Neural crest cell (in vitro differentiated cells): ENCODE measurements around the gene TRAPPC5. TPM values are rescaled to one million over a fixed set of nuclear protein-coding genes. Genes with fewer than 3 reads are reported as not detected.

Source experiments
- DNase-seq: peaks from one replicate; pipeline ENCODE4 v3.0.0; 2021; ENCODE audit warnings: low read depth, mixed read lengths, low spot score
- H3K27ac Mint-ChIP-seq: one replicate; pipeline ENCODE4 v1.8.0; 2021; ENCODE audit warnings: mild to moderate bottlenecking, mixed read lengths; ENCODE audit not compliant: unreplicated experiment
- H3K27me3 Mint-ChIP-seq: 2 replicates; pipeline ENCODE4 v1.8.0; 2021; ENCODE audit warnings: low read depth, mild to moderate bottlenecking, mixed read lengths
- H3K36me3 Mint-ChIP-seq: 2 replicates; pipeline ENCODE4 v1.8.0; 2021; ENCODE audit warnings: low read depth, mild to moderate bottlenecking, mixed read lengths
- H3K4me1 Mint-ChIP-seq: 2 replicates; pipeline ENCODE4 v1.8.0; 2021; ENCODE audit warnings: mixed read lengths
- H3K4me3 Mint-ChIP-seq: one replicate; pipeline ENCODE4 v1.8.0; 2021; ENCODE audit warnings: mild to moderate bottlenecking, mixed read lengths
- H3K9me3 Mint-ChIP-seq: 2 replicates; pipeline ENCODE4 v1.8.0; 2021; ENCODE audit warnings: mixed read lengths
- total RNA-seq: library from RNA; stranded (reverse); gene quantifications from 2 replicates; pipeline ENCODE4 v1.2.1, GENCODE V29; 2021
- TF ChIP-seq, protein P1 (sequence below): fragments of 200-600 bp; sonication (generic); conservative IDR thresholded peaks from 2 replicates; pipeline ENCODE4 v1.5.0; 2021; ENCODE audit warnings: antibody characterized with exemption, mild to moderate bottlenecking

Gene TRAPPC5
- total RNA-seq, 1 donor from 2014 or later, result 83.8 TPM

DNA sequence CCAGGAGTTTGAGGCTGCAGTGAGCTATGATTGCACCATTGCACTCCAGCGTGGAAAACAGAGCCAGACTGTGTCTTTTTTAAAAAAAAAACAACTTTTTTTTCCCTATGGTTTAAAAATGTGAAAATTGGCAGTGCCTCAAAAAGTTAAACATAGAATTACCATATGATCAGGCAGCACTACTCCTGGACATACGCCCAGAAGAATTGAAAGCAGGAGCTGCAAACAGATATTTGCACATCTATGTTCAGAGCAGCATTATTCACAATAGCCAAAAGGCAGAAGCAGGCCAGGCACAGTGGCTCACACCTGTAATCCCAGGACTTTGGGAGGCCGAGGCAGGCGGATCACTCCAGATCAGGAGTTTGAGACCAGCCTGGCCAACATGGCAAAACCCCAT lies 15.6 kb upstream of the TRAPPC5 start:
- Mint-ChIP-seq H3K9me3 (no peaks in the 10 kb centered on the region), H3K27me3 (peaks cover 59% of the 10 kb centered on the region), H3K4me1 (no peaks in the 10 kb centered on the region), H3K27ac (no peak overlapping the region), H3K36me3 (no peaks in the 10 kb centered on the region), H3K4me3 (no peak overlapping the region)
- no peak for DNase-seq
- TF ChIP-seq, protein P1, sequence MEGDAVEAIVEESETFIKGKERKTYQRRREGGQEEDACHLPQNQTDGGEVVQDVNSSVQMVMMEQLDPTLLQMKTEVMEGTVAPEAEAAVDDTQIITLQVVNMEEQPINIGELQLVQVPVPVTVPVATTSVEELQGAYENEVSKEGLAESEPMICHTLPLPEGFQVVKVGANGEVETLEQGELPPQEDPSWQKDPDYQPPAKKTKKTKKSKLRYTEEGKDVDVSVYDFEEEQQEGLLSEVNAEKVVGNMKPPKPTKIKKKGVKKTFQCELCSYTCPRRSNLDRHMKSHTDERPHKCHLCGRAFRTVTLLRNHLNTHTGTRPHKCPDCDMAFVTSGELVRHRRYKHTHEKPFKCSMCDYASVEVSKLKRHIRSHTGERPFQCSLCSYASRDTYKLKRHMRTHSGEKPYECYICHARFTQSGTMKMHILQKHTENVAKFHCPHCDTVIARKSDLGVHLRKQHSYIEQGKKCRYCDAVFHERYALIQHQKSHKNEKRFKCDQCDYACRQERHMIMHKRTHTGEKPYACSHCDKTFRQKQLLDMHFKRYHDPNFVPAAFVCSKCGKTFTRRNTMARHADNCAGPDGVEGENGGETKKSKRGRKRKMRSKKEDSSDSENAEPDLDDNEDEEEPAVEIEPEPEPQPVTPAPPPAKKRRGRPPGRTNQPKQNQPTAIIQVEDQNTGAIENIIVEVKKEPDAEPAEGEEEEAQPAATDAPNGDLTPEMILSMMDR, result no peak

DNA sequence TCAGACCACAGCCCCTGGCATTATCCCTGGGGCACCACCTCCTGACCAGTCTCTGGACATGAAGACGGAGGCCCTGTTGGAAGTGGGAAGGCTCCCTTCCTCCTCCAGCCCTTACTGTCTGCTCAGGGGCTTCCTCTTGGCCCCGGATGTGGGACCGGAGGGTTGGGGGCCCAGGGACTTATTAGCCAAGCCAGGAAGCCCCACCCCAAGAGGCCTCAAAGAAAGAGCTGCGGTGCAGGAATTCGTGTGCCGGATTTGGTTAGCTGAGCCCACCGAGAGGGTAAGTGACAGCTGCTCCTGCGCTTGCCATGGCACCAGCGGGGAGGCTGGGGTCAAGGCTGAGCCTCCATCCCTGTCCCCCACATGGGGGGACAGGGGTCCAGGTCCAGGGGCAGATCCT lies 11.8 kb upstream of the TRAPPC5 start, which contains the start of gene RETN:
TSS of gene RETN (plus strand) at position 208 of the 400 bp plus-strand sequence. CDS start 278 bp downstream, outside the sequence.
- TF ChIP-seq, protein P1, result no peak
- Mint-ChIP-seq H3K9me3 (no peaks in the 10 kb centered on the region), H3K27ac (no peak within 1 kb of the TSS), H3K36me3 (no peaks in the 10 kb centered on the region), H3K4me3 (no peak within 1 kb of the TSS), H3K4me1 (no peaks in the 10 kb centered on the region), H3K27me3 (peaks cover 81% of the 10 kb centered on the region)
- DNase-seq, result no peak

DNA sequence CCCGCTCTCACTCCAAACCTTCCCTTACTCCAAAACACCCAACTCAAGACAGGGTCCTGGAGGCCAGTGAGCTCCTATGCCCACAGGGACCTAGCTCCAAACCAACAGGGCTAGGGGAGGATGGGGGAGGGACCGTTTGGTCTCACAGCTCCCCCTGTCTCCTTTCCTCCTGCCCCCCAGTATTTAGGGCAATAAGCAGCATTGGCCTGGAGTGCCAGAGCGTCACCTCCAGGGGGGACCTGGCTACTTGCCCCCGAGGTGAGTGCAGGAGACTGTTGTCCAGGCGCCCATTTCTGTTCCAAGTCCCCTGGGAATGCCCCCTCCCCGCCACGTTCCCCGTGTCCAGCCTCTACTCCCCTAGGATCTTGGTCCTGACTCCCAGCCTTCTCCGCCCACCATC lies 11.0 kb upstream of the TRAPPC5 start:
- Mint-ChIP-seq H3K9me3 (peaks cover 3% of the 10 kb centered on the region), H3K4me3 (no peak overlapping the region)

DNA sequence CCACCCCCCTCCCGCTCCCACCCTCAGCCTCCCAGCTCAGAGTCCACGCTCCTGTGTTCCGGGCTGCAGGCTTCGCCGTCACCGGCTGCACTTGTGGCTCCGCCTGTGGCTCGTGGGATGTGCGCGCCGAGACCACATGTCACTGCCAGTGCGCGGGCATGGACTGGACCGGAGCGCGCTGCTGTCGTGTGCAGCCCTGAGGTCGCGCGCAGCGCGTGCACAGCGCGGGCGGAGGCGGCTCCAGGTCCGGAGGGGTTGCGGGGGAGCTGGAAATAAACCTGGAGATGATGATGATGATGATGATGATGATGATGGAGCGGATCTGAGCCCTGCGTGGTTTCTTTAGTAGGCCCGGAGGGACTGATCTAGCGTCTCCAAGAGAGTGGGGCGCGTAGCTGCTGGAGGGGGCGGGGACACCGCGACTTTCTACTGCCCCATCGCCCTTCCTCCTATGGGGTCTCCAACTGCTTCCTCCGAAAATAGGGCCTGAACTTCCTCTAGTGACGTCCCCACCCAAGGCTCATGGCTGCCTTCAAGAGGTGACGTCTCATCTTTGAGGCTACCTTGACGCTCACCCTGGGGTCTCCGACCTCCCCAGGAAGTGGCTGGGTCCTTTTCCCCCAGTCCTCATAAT lies 10.4 kb upstream of the TRAPPC5 start:
- TF ChIP-seq, protein P1, result no peak
- Mint-ChIP-seq H3K27me3 (peaks cover 87% of the 10 kb centered on the region), H3K4me3 (no peak overlapping the region), H3K4me1 (no peaks in the 10 kb centered on the region), H3K27ac (no peak overlapping the region), H3K36me3 (no peaks in the 10 kb centered on the region), H3K9me3 (peaks cover 3% of the 10 kb centered on the region)
- no peak for DNase-seq

More for the DNA sequence above, 11.0 kb upstream of the TRAPPC5 start:
- no peak overlapping the region for H3K27ac Mint-ChIP-seq
- TF ChIP-seq, protein P1, result no peak
- DNase-seq, result no peak
- no peaks in the 10 kb centered on the region for H3K36me3 Mint-ChIP-seq
- H3K4me1 Mint-ChIP-seq, result no peaks in the 10 kb centered on the region
- peaks cover 88% of the 10 kb centered on the region for H3K27me3 Mint-ChIP-seq

DNA sequence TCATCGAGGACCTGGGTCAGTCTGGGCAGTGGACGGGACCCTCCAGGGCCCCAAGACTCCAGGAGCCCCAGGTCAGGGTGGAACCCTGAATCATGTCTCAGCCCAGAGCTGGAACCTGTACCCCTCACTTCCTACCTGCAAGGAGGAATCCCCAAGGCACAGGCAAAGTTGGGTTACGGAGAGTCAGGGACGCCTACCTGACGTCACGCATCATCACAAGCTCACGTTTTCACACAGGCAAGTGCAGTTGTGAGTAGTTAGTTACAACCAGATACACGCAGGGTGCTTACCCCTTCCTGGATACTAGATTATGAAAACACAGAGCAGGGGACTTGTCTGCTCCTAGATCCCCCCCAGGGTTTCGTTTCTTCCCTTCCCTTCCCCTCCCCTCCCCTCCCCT lies 9.8 kb upstream of the TRAPPC5 start:
- DNase-seq, result no peak
- no peak overlapping the region for H3K27ac Mint-ChIP-seq
- H3K9me3 Mint-ChIP-seq, result peaks cover 3% of the 10 kb centered on the region
- no peaks in the 10 kb centered on the region for H3K36me3 Mint-ChIP-seq
- H3K4me1 Mint-ChIP-seq, result no peaks in the 10 kb centered on the region
- peaks cover 85% of the 10 kb centered on the region for H3K27me3 Mint-ChIP-seq
- H3K4me3 Mint-ChIP-seq, result no peak overlapping the region
- TF ChIP-seq, protein P1, result no peak
